ENCODE results near the gene TRPV5.

Gene TRPV5

DNA sequence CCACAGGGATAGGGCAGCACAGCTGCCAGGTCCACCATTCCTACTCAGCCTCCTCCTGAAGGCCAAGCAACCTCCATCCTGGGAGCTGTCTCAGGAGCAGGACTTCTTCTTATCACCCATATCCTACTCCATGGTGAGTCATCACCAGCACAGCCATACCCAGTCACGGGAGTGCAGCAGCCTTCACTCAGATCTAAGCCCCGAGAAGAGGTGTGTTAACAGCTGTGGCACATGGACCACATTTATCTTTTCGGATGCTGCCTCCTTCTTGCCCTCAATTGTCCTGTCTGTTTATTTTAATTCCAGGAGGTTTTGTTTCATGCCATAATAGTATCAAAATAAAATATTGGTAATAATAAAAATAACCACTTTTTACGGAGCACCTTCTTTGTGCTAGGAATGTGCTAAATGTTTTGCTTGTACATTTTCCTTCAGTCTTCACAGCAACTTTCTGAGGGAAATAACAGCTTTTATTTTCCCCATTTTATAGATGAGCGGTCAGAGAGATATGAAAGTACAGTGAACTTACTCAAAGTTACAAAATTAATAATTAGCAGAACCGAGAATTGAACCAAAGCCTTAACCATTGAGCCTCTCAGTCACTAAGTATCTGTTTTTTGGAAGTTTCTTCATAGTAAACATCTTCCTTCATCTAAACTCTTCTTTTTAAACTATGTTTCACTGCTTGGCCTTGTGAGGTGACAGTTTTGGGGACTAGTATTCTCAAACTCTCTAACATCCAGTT, 31.1 kb upstream of the TRPV5 start:
- no peaks in the 10 kb centered on the region for H3K9me3 ChIP-seq (ENCODE audit: insufficient read depth, low read length)
- H3K4me1 ChIP-seq (ENCODE audit: low read length), result peaks cover 62% of the 10 kb centered on the region
- no peaks in the 10 kb centered on the region for H3K79me2 ChIP-seq (ENCODE audit: low read length)
- peak overlapping the region; percentile 5; the same call in 1 of the 2 replicates for H3K9ac ChIP-seq (ENCODE audit: low read length)
- peak overlapping the region; percentile 42; the same call in 1 of the 2 replicates for H2AFZ ChIP-seq (ENCODE audit: low read depth, low read length)
- peak overlapping the region; percentile 65 for H3K4me2 ChIP-seq (ENCODE audit: low read length)
- TF ChIP-seq CTCF (IDR thresholded peaks at IDR 0.05; ENCODE audit: low read depth, low read length), result no peak
- TF ChIP-seq EZH2phosphoT487 (IDR thresholded peaks at IDR 0.05; ENCODE audit: low read depth), result no peak
- H4K20me1 ChIP-seq (ENCODE audit: insufficient read depth, low read length), result no peaks in the 10 kb centered on the region
- peak overlapping the region; percentile 53 for H3K27ac ChIP-seq (ENCODE audit: low read length)
- peaks cover 14% of the 10 kb centered on the region for H3K27me3 ChIP-seq (ENCODE audit: low read depth, low read length)
- H3K36me3 ChIP-seq (replicated peaks; ENCODE audit: low read depth, low read length), result no peaks in the 10 kb centered on the region
- H3K4me3 ChIP-seq (ENCODE audit: low read length), result peak overlapping the region; percentile 27

DNA sequence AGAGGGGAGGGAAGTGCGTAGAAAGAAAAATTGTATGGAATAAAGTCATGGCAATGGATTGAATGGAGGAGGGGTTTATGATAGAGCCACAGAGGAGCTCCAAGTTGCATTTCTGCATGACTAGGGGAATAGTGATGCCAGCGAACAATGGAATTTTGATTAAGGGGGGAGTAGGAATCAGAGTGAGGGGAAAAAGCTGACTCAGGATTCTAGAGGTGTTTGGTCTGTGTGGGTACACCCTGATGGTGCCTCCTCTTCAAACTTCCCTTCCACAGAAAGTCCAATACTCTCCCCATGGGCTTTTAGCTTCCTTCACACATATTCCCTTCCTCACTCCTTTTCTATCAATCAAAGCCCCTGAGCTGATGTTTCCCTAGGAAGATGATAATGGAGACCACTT, 30.4 kb upstream of the TRPV5 start:
- Histone ChIP-seq H3K79me2 (ENCODE audit: low read length) (no peaks in the 10 kb centered on the region), H3K9me3 (ENCODE audit: insufficient read depth, low read length) (no peaks in the 10 kb centered on the region), H3K4me1 (ENCODE audit: low read length) (peaks cover 58% of the 10 kb centered on the region), H3K27me3 (ENCODE audit: low read depth, low read length) (peaks cover 21% of the 10 kb centered on the region), H3K4me2 (ENCODE audit: low read length) (peak overlapping the region; percentile 65; the same call in 1 of the 2 replicates), H4K20me1 (ENCODE audit: insufficient read depth, low read length) (no peaks in the 10 kb centered on the region), H3K36me3 (replicated peaks; ENCODE audit: low read depth, low read length) (no peaks in the 10 kb centered on the region), H3K27ac (ENCODE audit: low read length) (no peak overlapping the region), H3K4me3 (ENCODE audit: low read length) (no peak overlapping the region), H3K9ac (ENCODE audit: low read length) (peak overlapping the region; percentile 5; the same call in 1 of the 2 replicates), H2AFZ (ENCODE audit: low read depth, low read length) (no peak overlapping the region)
- TF ChIP-seq EZH2phosphoT487 (IDR thresholded peaks at IDR 0.05; ENCODE audit: low read depth) (no peak), CTCF (IDR thresholded peaks at IDR 0.05; ENCODE audit: low read depth, low read length) (no peak)

GRCh38 chr7:142962991-142963390, 29.4 kb upstream of the TRPV5 start:
- H3K4me3 ChIP-seq (ENCODE audit: low read length), result no peak overlapping the region
- no peak overlapping the region for H2AFZ ChIP-seq (ENCODE audit: low read depth, low read length)
- no peaks in the 10 kb centered on the region for H3K79me2 ChIP-seq (ENCODE audit: low read length)
- H3K36me3 ChIP-seq (replicated peaks; ENCODE audit: low read depth, low read length), result no peaks in the 10 kb centered on the region
- H3K9me3 ChIP-seq (ENCODE audit: insufficient read depth, low read length), result no peaks in the 10 kb centered on the region
- peaks cover 48% of the 10 kb centered on the region for H3K4me1 ChIP-seq (ENCODE audit: low read length)
- peaks cover 23% of the 10 kb centered on the region for H3K27me3 ChIP-seq (ENCODE audit: low read depth, low read length)
- no peak overlapping the region for H3K9ac ChIP-seq (ENCODE audit: low read length)
- no peaks in the 10 kb centered on the region for H4K20me1 ChIP-seq (ENCODE audit: insufficient read depth, low read length)
- H3K27ac ChIP-seq (ENCODE audit: low read length), result no peak overlapping the region
- TF ChIP-seq CTCF (IDR thresholded peaks at IDR 0.05; ENCODE audit: low read depth, low read length) (no peak), EZH2phosphoT487 (IDR thresholded peaks at IDR 0.05; ENCODE audit: low read depth) (no peak)
- H3K4me2 ChIP-seq (ENCODE audit: low read length), result no peak overlapping the region

DNA sequence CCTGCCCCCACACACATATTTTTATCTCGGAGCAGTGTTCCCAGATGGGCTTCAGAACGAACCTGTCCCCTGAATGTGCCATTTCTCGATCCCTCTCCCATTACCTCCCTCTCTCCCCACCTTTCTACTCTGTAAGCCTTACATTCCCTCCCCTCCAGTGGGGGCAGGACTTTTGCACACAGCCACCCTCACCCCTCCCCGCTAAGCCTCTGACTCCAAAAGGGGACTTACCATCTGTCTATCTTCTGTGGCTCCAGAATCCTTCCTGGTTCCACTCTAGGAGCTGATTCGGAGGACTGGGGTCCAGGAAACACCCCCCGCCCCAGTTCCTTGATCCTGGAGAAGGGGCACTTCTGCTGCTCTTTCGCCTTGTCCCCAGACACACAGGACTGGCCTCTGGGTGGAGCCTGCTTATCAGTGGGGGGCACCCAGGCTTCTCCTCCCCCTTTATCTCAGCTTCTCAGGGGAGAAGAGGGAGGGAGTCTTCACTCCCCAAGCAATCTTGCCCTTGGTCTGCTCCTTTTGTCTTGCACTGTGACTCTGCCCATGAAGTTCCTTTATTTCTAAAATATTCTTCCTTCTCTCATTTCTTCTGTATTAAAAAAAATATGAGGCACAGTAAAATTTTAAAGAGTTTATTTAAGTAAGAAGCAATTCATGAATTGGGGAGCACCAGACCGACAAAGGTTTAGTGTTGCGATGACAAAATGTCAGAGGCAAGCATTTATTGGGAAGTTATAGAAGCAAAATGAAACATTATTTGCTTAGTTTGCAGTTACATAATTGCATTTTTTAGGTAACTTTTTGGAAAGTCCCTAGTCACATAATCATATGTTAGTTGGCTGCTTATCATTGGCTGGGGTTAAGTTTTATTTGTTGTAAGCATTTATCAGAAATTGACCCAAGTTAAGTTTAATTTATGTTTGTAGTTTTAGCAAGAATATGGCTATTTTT, 28.7 kb upstream of the TRPV5 start, which contains the start of gene KEL:
Gene KEL, minus strand, starts transcription at position 391 of the 954 bp plus-strand sequence. Its CDS starts 157 bp downstream, at position 234.
- H3K36me3 ChIP-seq (replicated peaks; ENCODE audit: low read depth, low read length), result no peaks in the 10 kb centered on the region
- H3K9me3 ChIP-seq (ENCODE audit: insufficient read depth, low read length), result no peaks in the 10 kb centered on the region
- H4K20me1 ChIP-seq (ENCODE audit: insufficient read depth, low read length), result no peaks in the 10 kb centered on the region
- no peak within 1 kb of the TSS for H3K9ac ChIP-seq (ENCODE audit: low read length)
- H3K27ac ChIP-seq (ENCODE audit: low read length), result no peak within 1 kb of the TSS
- peaks cover 23% of the 10 kb centered on the region for H3K27me3 ChIP-seq (ENCODE audit: low read depth, low read length)
- H3K4me1 ChIP-seq (ENCODE audit: low read length), result peaks cover 44% of the 10 kb centered on the region
- H3K4me2 ChIP-seq (ENCODE audit: low read length), result no peak within 1 kb of the TSS
- H3K4me3 ChIP-seq (ENCODE audit: low read length), result no peak within 1 kb of the TSS
- TF ChIP-seq EZH2phosphoT487 (IDR thresholded peaks at IDR 0.05; ENCODE audit: low read depth) (no peak), CTCF (IDR thresholded peaks at IDR 0.05; ENCODE audit: low read depth, low read length) (no peak)
- H3K79me2 ChIP-seq (ENCODE audit: low read length), result no peaks in the 10 kb centered on the region
- H2AFZ ChIP-seq (ENCODE audit: low read depth, low read length), result no peak within 1 kb of the TSS
